OCI-LY1 (cell line): ENCODE data around the gene SPOP.

Experiments
- H2AFZ ChIP-seq: fragments of 200-600 bp; sonication (generic), shearing (Covaris generic); 2 replicates; pipeline ENCODE4 v1.6.0; 2014; ENCODE audit warnings: antibody characterized with exemption, mild to moderate bottlenecking, low read length
- H3F3A ChIP-seq: fragments of 200-600 bp; sonication (generic), shearing (Covaris generic); 2 replicates; pipeline ENCODE4 v1.6.0; 2014; ENCODE audit warnings: mild to moderate bottlenecking, antibody characterized with exemption, low read length, moderate library complexity; ENCODE audit not compliant: insufficient read depth
- H3K27ac ChIP-seq: fragments of 200-600 bp; sonication (generic); 2 replicates; pipeline ENCODE4 v1.5.1; 2014; ENCODE audit warnings: low read length, mixed run types, mild to moderate bottlenecking, low read depth; ENCODE audit not compliant: poor library complexity, severe bottlenecking
- H3K27me3 ChIP-seq: fragments of 200-600 bp; sonication (generic); 2 replicates; pipeline ENCODE4 v1.6.0; 2014; ENCODE audit warnings: antibody characterized with exemption, mild to moderate bottlenecking, low read length, moderate library complexity; ENCODE audit not compliant: insufficient read depth
- H3K36me3 ChIP-seq: fragments of 200-600 bp; sonication (generic); 2 replicates; pipeline ENCODE4 v1.6.1; 2014; ENCODE audit warnings: mild to moderate bottlenecking, antibody characterized with exemption, low read length, moderate library complexity, mixed read lengths; ENCODE audit not compliant: insufficient read depth
- H3K4me1 ChIP-seq: fragments of 200-600 bp; sonication (generic); 2 replicates; pipeline ENCODE4 v1.5.1; 2014; ENCODE audit warnings: mild to moderate bottlenecking, low read length, moderate library complexity; ENCODE audit not compliant: insufficient read depth, severe bottlenecking
- H3K4me2 ChIP-seq: fragments of 200-600 bp; sonication (generic), shearing (Covaris generic); 2 replicates; pipeline ENCODE4 v1.6.1; 2014; ENCODE audit warnings: low read length
- H3K4me3 ChIP-seq: fragments of 200-600 bp; sonication (generic); 2 replicates; pipeline ENCODE4 v1.5.1; 2014; ENCODE audit warnings: low read length, low read depth, mild to moderate bottlenecking, mixed read lengths; ENCODE audit not compliant: poor library complexity, severe bottlenecking
- H3K79me2 ChIP-seq: fragments of 200-600 bp; shearing (Covaris generic); 2 replicates; pipeline ENCODE4 v1.6.1; 2016; ENCODE audit warnings: mixed run types, low read length, mixed read lengths; ENCODE audit not compliant: insufficient read depth
- H3K9ac ChIP-seq: fragments of 200-600 bp; sonication (generic), shearing (Covaris generic); 2 replicates; pipeline ENCODE4 v1.6.1; 2014; ENCODE audit warnings: mild to moderate bottlenecking, low read length, mixed read lengths
- H3K9me2 ChIP-seq: fragments of 200-600 bp; sonication (generic), shearing (Covaris generic); 2 replicates; pipeline ENCODE4 v1.6.1; 2014; ENCODE audit warnings: low read depth, mild to moderate bottlenecking, low read length, mixed read lengths
- H3K9me3 ChIP-seq: fragments of 200-600 bp; shearing (Covaris generic); 2 replicates; pipeline ENCODE4 v1.6.1; 2014; ENCODE audit warnings: low read length, mixed read lengths
- H4K20me1 ChIP-seq: fragments of 200-600 bp; sonication (generic), shearing (Covaris generic); 2 replicates; pipeline ENCODE4 v1.6.0; 2016; ENCODE audit warnings: mild to moderate bottlenecking, low read length; ENCODE audit not compliant: insufficient read depth
- EZH2 ChIP-seq: fragments of 200-600 bp; sonication (generic), shearing (Covaris generic); IDR thresholded peaks from 2 replicates; pipeline ENCODE4 v1.8.0; 2017; ENCODE audit warnings: borderline replicate concordance, mixed run types, mild to moderate bottlenecking, antibody characterized with exemption, low read length, moderate library complexity, mixed read lengths
- TF ChIP-seq, protein P1 (sequence below): fragments of 200-600 bp; sonication (generic), shearing (Covaris generic); IDR thresholded peaks from 2 replicates; pipeline ENCODE4 v1.5.1; 2017; ENCODE audit warnings: mild to moderate bottlenecking, antibody characterized with exemption, low read length, moderate library complexity, mixed read lengths

Gene SPOP

DNA sequence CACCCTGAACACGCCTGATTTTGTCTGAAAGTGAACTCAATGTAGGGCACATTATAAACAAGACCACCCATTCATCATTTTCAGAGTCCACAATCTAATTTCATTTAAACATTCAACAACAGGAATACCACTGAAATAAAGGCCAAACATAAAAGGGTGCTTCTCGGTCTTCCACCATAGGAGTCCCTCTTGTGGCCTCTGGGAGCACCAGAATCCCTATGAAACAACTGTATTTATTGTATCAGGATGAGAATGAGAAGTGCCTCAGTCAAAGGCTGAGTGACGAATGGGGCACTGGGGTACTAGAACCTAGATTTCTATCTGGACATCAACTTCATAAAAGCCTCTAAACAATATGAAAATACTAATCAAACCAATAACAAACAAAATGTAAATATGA is 61.8 kb downstream of the SPOP start:
- Histone ChIP-seq H3K27ac (no peak overlapping the region), H3K27me3 (no peaks in the 10 kb centered on the region), H3K4me2 (no peak overlapping the region), H3K4me3 (no peak overlapping the region), H3K36me3 (peaks cover 62% of the 10 kb centered on the region), H3K79me2 (no peaks in the 10 kb centered on the region), H2AFZ (no peak overlapping the region), H3K4me1 (no peaks in the 10 kb centered on the region), H3K9me2 (no peaks in the 10 kb centered on the region), H4K20me1 (no peaks in the 10 kb centered on the region), H3K9ac (no peak overlapping the region), H3F3A (no peaks in the 10 kb centered on the region), H3K9me3 (no peaks in the 10 kb centered on the region)
- TF ChIP-seq, protein P1, sequence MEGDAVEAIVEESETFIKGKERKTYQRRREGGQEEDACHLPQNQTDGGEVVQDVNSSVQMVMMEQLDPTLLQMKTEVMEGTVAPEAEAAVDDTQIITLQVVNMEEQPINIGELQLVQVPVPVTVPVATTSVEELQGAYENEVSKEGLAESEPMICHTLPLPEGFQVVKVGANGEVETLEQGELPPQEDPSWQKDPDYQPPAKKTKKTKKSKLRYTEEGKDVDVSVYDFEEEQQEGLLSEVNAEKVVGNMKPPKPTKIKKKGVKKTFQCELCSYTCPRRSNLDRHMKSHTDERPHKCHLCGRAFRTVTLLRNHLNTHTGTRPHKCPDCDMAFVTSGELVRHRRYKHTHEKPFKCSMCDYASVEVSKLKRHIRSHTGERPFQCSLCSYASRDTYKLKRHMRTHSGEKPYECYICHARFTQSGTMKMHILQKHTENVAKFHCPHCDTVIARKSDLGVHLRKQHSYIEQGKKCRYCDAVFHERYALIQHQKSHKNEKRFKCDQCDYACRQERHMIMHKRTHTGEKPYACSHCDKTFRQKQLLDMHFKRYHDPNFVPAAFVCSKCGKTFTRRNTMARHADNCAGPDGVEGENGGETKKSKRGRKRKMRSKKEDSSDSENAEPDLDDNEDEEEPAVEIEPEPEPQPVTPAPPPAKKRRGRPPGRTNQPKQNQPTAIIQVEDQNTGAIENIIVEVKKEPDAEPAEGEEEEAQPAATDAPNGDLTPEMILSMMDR = no peak
- TF ChIP-seq EZH2 = no peak

DNA sequence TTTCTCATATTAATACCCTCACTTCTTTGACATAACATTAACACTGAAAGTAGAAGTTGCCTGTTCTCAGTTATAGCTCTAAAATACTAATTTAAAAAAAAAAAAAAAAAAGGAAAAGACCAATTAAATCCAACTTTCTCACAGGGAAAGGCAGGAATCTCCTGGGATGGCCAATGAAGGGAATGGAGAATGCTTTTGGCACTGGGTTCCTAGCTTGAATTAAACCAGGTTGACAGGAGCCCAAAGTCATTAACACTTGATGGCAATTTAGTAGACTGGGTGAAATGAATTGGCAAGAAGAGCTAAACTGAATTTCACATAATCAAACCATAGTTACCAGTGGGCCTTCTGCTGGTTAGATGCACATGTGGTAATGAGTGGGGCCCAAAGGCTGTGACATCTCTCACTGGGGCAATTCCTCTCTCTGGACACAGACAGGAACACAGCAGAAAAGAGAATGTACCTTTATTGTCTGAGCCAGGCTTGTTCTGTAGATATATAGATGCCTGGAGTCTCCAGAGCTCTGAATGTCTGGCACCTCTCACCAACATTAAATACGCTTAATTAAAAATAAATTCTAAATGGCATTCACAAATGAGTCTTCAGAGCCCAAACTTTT is 64.6 kb downstream of the SPOP start:
- H3F3A ChIP-seq = no peaks in the 10 kb centered on the region
- H3K4me1 ChIP-seq = no peaks in the 10 kb centered on the region
- H3K9me3 ChIP-seq = no peaks in the 10 kb centered on the region
- no peaks in the 10 kb centered on the region for H3K9me2 ChIP-seq
- no peaks in the 10 kb centered on the region for H3K79me2 ChIP-seq
- H3K27me3 ChIP-seq = no peaks in the 10 kb centered on the region
- no peak overlapping the region for H3K4me2 ChIP-seq
- H2AFZ ChIP-seq = no peak overlapping the region
- no peaks in the 10 kb centered on the region for H4K20me1 ChIP-seq
- H3K36me3 ChIP-seq = peaks cover 72% of the 10 kb centered on the region
- no peak overlapping the region for H3K27ac ChIP-seq
- no peak for TF ChIP-seq EZH2
- TF ChIP-seq, protein P1 = no peak
- no peak overlapping the region for H3K4me3 ChIP-seq
- no peak overlapping the region for H3K9ac ChIP-seq

DNA sequence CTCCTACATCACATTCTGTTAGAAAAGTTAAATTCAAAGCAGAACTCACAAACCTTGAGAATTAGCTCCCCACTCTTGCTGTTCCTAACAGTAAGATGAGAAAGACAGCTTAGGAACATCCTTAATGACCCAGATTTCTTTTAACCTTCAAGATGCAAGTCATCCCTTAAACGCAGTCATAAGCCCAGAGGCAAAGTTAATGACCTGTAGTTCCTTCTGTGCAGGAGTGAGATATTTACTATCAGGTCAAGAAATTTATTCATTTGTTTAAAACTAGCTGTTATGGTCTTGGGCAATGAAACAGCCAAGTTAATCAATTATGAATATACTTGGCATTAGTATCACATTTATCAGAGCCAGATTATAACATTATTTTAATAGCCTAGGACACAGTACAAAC is 65.2 kb downstream of the SPOP start:
- H3K27me3 ChIP-seq = no peaks in the 10 kb centered on the region
- peaks cover 70% of the 10 kb centered on the region for H3K36me3 ChIP-seq
- no peaks in the 10 kb centered on the region for H4K20me1 ChIP-seq
- no peak overlapping the region for H2AFZ ChIP-seq
- H3K9ac ChIP-seq = no peak overlapping the region
- no peaks in the 10 kb centered on the region for H3K9me2 ChIP-seq
- H3K4me2 ChIP-seq = no peak overlapping the region
- H3K4me3 ChIP-seq = no peak overlapping the region
- no peaks in the 10 kb centered on the region for H3K79me2 ChIP-seq
- no peaks in the 10 kb centered on the region for H3K9me3 ChIP-seq
- no peaks in the 10 kb centered on the region for H3K4me1 ChIP-seq
- TF ChIP-seq, protein P1 = no peak
- no peak for TF ChIP-seq EZH2
- H3F3A ChIP-seq = no peaks in the 10 kb centered on the region
- no peak overlapping the region for H3K27ac ChIP-seq
